OCI-LY7 (cell line): ENCODE data around the gene EID3. TPM values are rescaled to one million over a fixed set of nuclear protein-coding genes. Genes with fewer than 3 reads are reported as not detected.

Source experiments
- BruUV-seq: library from RNA; stranded (reverse); fragments of 400-500 nt; replicated peaks from 2 replicates; lab custom pipeline; 2021; lab: Mats Ljungman, UMichigan
- CTCF ChIA-PET: fragments of 300-600 bp; sonication (Branson Sonifier 250); formaldehyde crosslinking; loops from one replicate; lab custom pipeline; 2022; ENCODE audit warnings: antibody characterized with exemption; ENCODE audit not compliant: unreplicated experiment; lab: Charles Lee
- POLR2A ChIA-PET: fragments of 300-600 bp; sonication (Branson Sonifier 250); formaldehyde crosslinking; loops from one replicate; lab custom pipeline; 2022; ENCODE audit warnings: antibody characterized with exemption; lab: Charles Lee
- DNase-seq: peaks from one replicate; pipeline ENCODE4 v3.0.0-alpha.2; 2015; ENCODE audit warnings: low spot score
- H2AFZ ChIP-seq: fragments of 200-600 bp; sonication (generic), shearing (Covaris generic); 2 replicates; pipeline ENCODE4 v1.6.1; 2014; ENCODE audit warnings: mild to moderate bottlenecking, antibody characterized with exemption, low read length, moderate library complexity
- H3K27ac ChIP-seq: fragments of 200-600 bp; sonication (generic); 2 replicates; pipeline ENCODE4 v1.5.1; 2014; ENCODE audit warnings: mixed run types, low read depth, mild to moderate bottlenecking, moderate library complexity, low read length, inconsistent platforms; ENCODE audit not compliant: poor library complexity, severe bottlenecking
- H3K36me3 ChIP-seq: fragments of 200-600 bp; sonication (generic); 2 replicates; pipeline ENCODE4 v1.6.1; 2014; ENCODE audit warnings: mild to moderate bottlenecking, antibody characterized with exemption, low read length, moderate library complexity, mixed read lengths; ENCODE audit not compliant: insufficient read depth
- H3K4me1 ChIP-seq: fragments of 200-600 bp; sonication (generic); 2 replicates; pipeline ENCODE4 v1.5.1; 2014; ENCODE audit warnings: mild to moderate bottlenecking, low read length; ENCODE audit not compliant: insufficient read depth, poor library complexity, severe bottlenecking
- H3K4me2 ChIP-seq: fragments of 200-600 bp; sonication (generic); 2 replicates; pipeline ENCODE4 v1.6.1; 2014; ENCODE audit warnings: mild to moderate bottlenecking, low read length
- H3K4me3 ChIP-seq: fragments of 200-600 bp; sonication (generic); 2 replicates; pipeline ENCODE4 v1.5.1; 2014; ENCODE audit warnings: mild to moderate bottlenecking, low read depth, low read length; ENCODE audit not compliant: poor library complexity, severe bottlenecking
- H3K79me2 ChIP-seq: fragments of 200-600 bp; sonication (generic); 2 replicates; pipeline ENCODE4 v1.6.1; 2016; ENCODE audit warnings: low read depth, mild to moderate bottlenecking, low read length, moderate library complexity, mixed read lengths; ENCODE audit not compliant: insufficient read depth
- H3K9me2 ChIP-seq: fragments of 200-600 bp; sonication (generic); 2 replicates; pipeline ENCODE4 v1.6.1; 2016; ENCODE audit warnings: mild to moderate bottlenecking, low read length, mixed read lengths; ENCODE audit not compliant: insufficient read depth
- H3K9me3 ChIP-seq: fragments of 200-600 bp; sonication (generic); 2 replicates; pipeline ENCODE4 v1.6.1; 2014; ENCODE audit warnings: mild to moderate bottlenecking, mixed run types, low read length, mixed read lengths
- H4K20me1 ChIP-seq: fragments of 200-600 bp; sonication (generic); 2 replicates; pipeline ENCODE4 v1.6.1; 2014; ENCODE audit warnings: mild to moderate bottlenecking, antibody characterized with exemption, low read length, moderate library complexity, mixed read lengths; ENCODE audit not compliant: insufficient read depth
- EZH2phosphoT487 ChIP-seq: fragments of 200-600 bp; sonication (generic); IDR thresholded peaks from 2 replicates; pipeline ENCODE4 v1.6.1; 2018; ENCODE audit warnings: low read depth, borderline replicate concordance, mild to moderate bottlenecking, mixed run types, antibody characterized with exemption, low read length, moderate library complexity, mixed read lengths
- intact Hi-C: fragments of 100-400 bp; cut with micrococcal nuclease; formaldehyde crosslinking; loops from one replicate; pipeline ENCODE4 v1.10.0; 2022; ENCODE audit not compliant: unreplicated experiment
- total RNA-seq, 2 experiments: library from RNA; depleted of rRNA in 1 of 2; stranded (reverse); fragments of >200 nt in 1 of 2; shearing (Covaris generic) in 1 of 2; gene quantifications; 2 replicates each; pipeline ENCODE4 v1.2.3, GENCODE V29; 2014 to 2022
- TF ChIP-seq, protein P1 (sequence below): fragments of 200-600 bp; sonication (generic); conservative IDR thresholded peaks from 2 replicates; pipeline ENCODE4 v1.5.1; 2014; ENCODE audit warnings: mild to moderate bottlenecking, antibody characterized with exemption, low read length, moderate library complexity, mixed read lengths

The EID3 gene
- total RNA-seq, 2 experiments from 2014 or later, result 5.1 to 8.2 TPM

DNA sequence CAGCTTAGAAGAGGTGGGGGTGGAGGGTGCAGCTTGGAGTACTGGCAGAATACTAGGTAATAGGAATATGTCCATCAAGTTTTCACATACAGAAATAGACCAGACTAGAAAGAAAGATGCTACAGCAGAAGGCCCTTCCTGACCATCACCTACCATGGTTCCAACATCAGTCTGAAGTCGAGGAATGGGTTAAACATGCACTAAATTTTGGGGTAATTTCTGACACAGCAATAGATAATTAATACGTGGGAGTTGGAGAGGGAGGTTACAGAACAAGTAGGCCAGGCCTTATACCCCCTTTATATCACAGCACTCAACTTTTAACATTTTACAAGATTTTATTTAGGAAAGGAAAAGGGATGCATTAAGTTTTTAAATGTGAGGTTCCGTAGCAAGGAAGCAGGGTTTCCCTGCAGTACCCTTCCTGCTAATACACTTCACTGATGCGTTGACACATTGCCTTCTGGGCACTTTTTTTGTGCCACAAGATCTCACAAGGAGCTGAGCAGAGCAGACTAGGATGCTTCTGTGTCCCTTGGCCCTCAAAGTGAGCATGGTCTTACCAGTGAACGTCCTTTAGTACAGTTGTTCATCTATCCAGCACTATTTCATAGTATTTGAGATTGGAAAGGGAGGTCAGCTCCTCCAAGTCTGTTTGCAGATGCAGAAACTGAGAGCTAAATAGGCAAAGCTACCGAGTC lies 50.8 kb downstream of the EID3 start:
- CTCF ChIA-PET, result no interaction called here
- BruUV-seq, result no TSS peak

More for the DNA sequence above, 50.8 kb downstream of the EID3 start:
- Histone ChIP-seq H3K36me3 (peaks cover 59% of the 10 kb centered on the region), H3K27ac (no peak overlapping the region), H2AFZ (no peak overlapping the region), H4K20me1 (no peaks in the 10 kb centered on the region), H3K4me3 (no peak overlapping the region), H3K9me3 (no peaks in the 10 kb centered on the region), H3K9me2 (no peaks in the 10 kb centered on the region), H3K79me2 (no peaks in the 10 kb centered on the region), H3K4me1 (no peaks in the 10 kb centered on the region), H3K4me2 (no peak overlapping the region)
- POLR2A ChIA-PET, result interaction anchor here (1.1 kb wide), 1 partner anchor 18 kb away, joined by 4 read pairs; no protein-coding TSS in a partner anchor
- no peak for DNase-seq
- TF ChIP-seq, protein P1, sequence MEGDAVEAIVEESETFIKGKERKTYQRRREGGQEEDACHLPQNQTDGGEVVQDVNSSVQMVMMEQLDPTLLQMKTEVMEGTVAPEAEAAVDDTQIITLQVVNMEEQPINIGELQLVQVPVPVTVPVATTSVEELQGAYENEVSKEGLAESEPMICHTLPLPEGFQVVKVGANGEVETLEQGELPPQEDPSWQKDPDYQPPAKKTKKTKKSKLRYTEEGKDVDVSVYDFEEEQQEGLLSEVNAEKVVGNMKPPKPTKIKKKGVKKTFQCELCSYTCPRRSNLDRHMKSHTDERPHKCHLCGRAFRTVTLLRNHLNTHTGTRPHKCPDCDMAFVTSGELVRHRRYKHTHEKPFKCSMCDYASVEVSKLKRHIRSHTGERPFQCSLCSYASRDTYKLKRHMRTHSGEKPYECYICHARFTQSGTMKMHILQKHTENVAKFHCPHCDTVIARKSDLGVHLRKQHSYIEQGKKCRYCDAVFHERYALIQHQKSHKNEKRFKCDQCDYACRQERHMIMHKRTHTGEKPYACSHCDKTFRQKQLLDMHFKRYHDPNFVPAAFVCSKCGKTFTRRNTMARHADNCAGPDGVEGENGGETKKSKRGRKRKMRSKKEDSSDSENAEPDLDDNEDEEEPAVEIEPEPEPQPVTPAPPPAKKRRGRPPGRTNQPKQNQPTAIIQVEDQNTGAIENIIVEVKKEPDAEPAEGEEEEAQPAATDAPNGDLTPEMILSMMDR, result no peak
- TF ChIP-seq EZH2phosphoT487, result no peak
- intact Hi-C loops, result loop anchor here (10.0 kb wide), 2 partner anchors 290 to 470 kb away; partner anchors contain the start of gene HCFC2

Other genes starting within 250 kb of the EID3 start
- gene HCFC2, start 239.2 kb upstream of the EID3 start, total RNA-seq (2014; rRNA removed; shearing (Covaris generic)), result 8.7 and 14.6 TPM in 2 replicates
- 11.8 and 14.2 TPM in 2 replicates for gene HCFC2, start 239.2 kb upstream of the EID3 start, total RNA-seq (2022)
- gene NFYB, start 165.5 kb upstream of the EID3 start, total RNA-seq (2014; rRNA removed; shearing (Covaris generic)), result 21.6 and 30.2 TPM in 2 replicates
- gene NFYB, start 165.5 kb upstream of the EID3 start, total RNA-seq (2022), result 38.5 and 40.3 TPM in 2 replicates
- 132 and 140 TPM in 2 replicates for gene TXNRD1, start 88.0 kb upstream of the EID3 start, total RNA-seq (2014; rRNA removed; shearing (Covaris generic))
- 108 and 117 TPM in 2 replicates for gene TXNRD1, start 88.0 kb upstream of the EID3 start, total RNA-seq (2022)
- gene CHST11, start 153.2 kb downstream of the EID3 start, total RNA-seq (2014; rRNA removed; shearing (Covaris generic)), result 35.8 and 41.6 TPM in 2 replicates
- 15.2 and 16.8 TPM in 2 replicates for gene CHST11, start 153.2 kb downstream of the EID3 start, total RNA-seq (2022)